B cell (primary cell): ENCODE data around the gene TMEM250. TPM values are rescaled to one million over a fixed set of nuclear protein-coding genes. Genes with fewer than 3 reads are reported as not detected.
A peak's percentile ranks its signal among the peaks of the same experiment; 100 is the strongest.

Experiments
- ATAC-seq: fragments of 200-7000 bp; cut with Tn5 transposase; one replicate; pipeline ENCODE4 v1.10.0; 2021; ENCODE audit warnings: low read depth, mild to moderate bottlenecking, moderate number of reproducible peaks, moderate library complexity
- CTCF ChIA-PET: fragments of 350-600 bp; sonication (Branson Sonifier 250); formaldehyde crosslinking; loops from one replicate; lab custom pipeline; 2021; ENCODE audit warnings: antibody characterized with exemption, inconsistent platforms; lab: Charles Lee
- POLR2A ChIA-PET: fragments of 350-600 bp; sonication (Branson Sonifier 250); formaldehyde crosslinking; loops from one replicate; lab custom pipeline; 2021; ENCODE audit warnings: antibody characterized with exemption; lab: Charles Lee
- DNase-seq: peaks from one replicate; pipeline ENCODE4 v3.0.0; 2013
- H2AFZ ChIP-seq: 2 replicates; pipeline ENCODE4 v1.6.1; 2012; ENCODE audit warnings: mild to moderate bottlenecking, low read depth, low read length; ENCODE audit not compliant: insufficient read depth, poor library complexity, severe bottlenecking
- H3K27ac ChIP-seq, 2 donors: 1 replicate in 1 of 2; 2 replicates in 1 of 2; pipeline ENCODE4 v1.5.1; 2012 to 2013; ENCODE audit warnings: low read length in 2 of 2, mild to moderate bottlenecking in 2 of 2, moderate library complexity in 1 of 2
- H3K27me3 ChIP-seq, 4 experiments: fragments of 200-600 bp in 1 of 4; sonication (generic) in 1 of 4; replicated peaks in 1 of 4; 1 replicate in 2 of 4; 2 replicates in 2 of 4; pipeline versions ENCODE4 v1.6.1 to v1.7.0; 2013 to 2016; ENCODE audit warnings: low read length in 3 of 4, mild to moderate bottlenecking in 2 of 4, mixed read lengths in 1 of 4, moderate library complexity in 1 of 4; ENCODE audit not compliant: insufficient read depth in 4 of 4, control insufficient read depth in 3 of 4; ENCODE audit errors: control extremely low read depth in 1 of 4
- H3K36me3 ChIP-seq, 2 experiments: replicated peaks in 1 of 2; 1 replicate in 1 of 2; 2 replicates in 1 of 2; pipeline versions ENCODE4 v1.6.1 to v1.7.1; 2013; ENCODE audit warnings: low read length in 1 of 2; ENCODE audit not compliant: insufficient read depth in 2 of 2, control insufficient read depth in 1 of 2; ENCODE audit errors: control extremely low read depth in 1 of 2, extremely low read depth in 1 of 2
- H3K4me1 ChIP-seq, 2 donors: fragments of 200-600 bp in 1 of 2; sonication (generic) in 1 of 2; 1 replicate in 1 of 2; 2 replicates in 1 of 2; pipeline versions ENCODE4 v1.5.1 to v1.6.1; 2013 to 2017; ENCODE audit warnings: low read length in 2 of 2; ENCODE audit not compliant: control insufficient read depth in 2 of 2, insufficient read depth in 2 of 2
- H3K4me2 ChIP-seq: replicated peaks from 2 replicates; pipeline ENCODE3; 2012; ENCODE audit warnings: mild to moderate bottlenecking, low read depth, low read length; ENCODE audit not compliant: poor library complexity, severe bottlenecking
- H3K4me3 ChIP-seq, 5 experiments: fragments of 200-600 bp in 1 of 5; sonication (generic) in 1 of 5; 1 replicate in 3 of 5; 2 replicates in 2 of 5; pipeline versions ENCODE4 v1.5.1 to v1.7.0; 2011 to 2016; ENCODE audit warnings: low read length in 4 of 5, mild to moderate bottlenecking in 4 of 5, low read depth in 2 of 5, control low read depth in 1 of 5, moderate library complexity in 1 of 5; ENCODE audit not compliant: insufficient read depth in 1 of 5; ENCODE audit errors: control extremely low read depth in 1 of 5, extremely low read depth in 1 of 5
- H3K79me2 ChIP-seq: fragments of 200-600 bp; sonication (generic); one replicate; pipeline ENCODE4 v1.6.0; 2016; ENCODE audit warnings: low read length; ENCODE audit not compliant: control insufficient read depth, insufficient read depth
- H3K9ac ChIP-seq: fragments of 200-600 bp; sonication (generic); 2 replicates; pipeline ENCODE4 v1.6.1; 2017; ENCODE audit warnings: mild to moderate bottlenecking, low read length, moderate library complexity
- H3K9me3 ChIP-seq, 3 donors: one replicate each; pipeline versions ENCODE4 v1.6.1 to v1.7.1; 2013; ENCODE audit warnings: low read length in 2 of 3; ENCODE audit not compliant: control insufficient read depth in 2 of 3, insufficient read depth in 1 of 3; ENCODE audit errors: control extremely low read depth in 1 of 3
- H4K20me1 ChIP-seq: 2 replicates; pipeline ENCODE4 v1.6.0; 2012; ENCODE audit warnings: mild to moderate bottlenecking, low read length; ENCODE audit not compliant: insufficient read depth, control insufficient read depth, poor library complexity, severe bottlenecking
- H3K27ac Mint-ChIP-seq: one replicate; pipeline ENCODE4 v1.8.0; 2021; ENCODE audit warnings: mixed read lengths
- H3K27me3 Mint-ChIP-seq: one replicate; pipeline ENCODE4 v1.8.0; 2021; ENCODE audit warnings: mixed read lengths
- H3K4me1 Mint-ChIP-seq: one replicate; pipeline ENCODE4 v1.8.0; 2021; ENCODE audit warnings: mixed read lengths
- H3K4me3 Mint-ChIP-seq: one replicate; pipeline ENCODE4 v1.8.0; 2021; ENCODE audit warnings: mixed read lengths
- H3K9me3 Mint-ChIP-seq: one replicate; pipeline ENCODE4 v1.8.0; 2022; ENCODE audit warnings: mixed read lengths; ENCODE audit not compliant: insufficient read depth
- EZH2 ChIP-seq: IDR thresholded peaks from 2 replicates; pipeline ENCODE4 v1.6.1; 2012; ENCODE audit warnings: borderline replicate concordance, low read depth, mild to moderate bottlenecking, moderate library complexity, low read length; ENCODE audit not compliant: insufficient read depth, poor library complexity, severe bottlenecking
- WGBS: methylation state at CpG from one replicate; pipeline ENCODE4 v1.1.5; 2013; ENCODE audit warnings: missing lambda C conversion rate; ENCODE audit not compliant: insufficient coverage; 5-methylcytosine and 5-hydroxymethylcytosine counted together
- intact Hi-C: fragments of 100-400 bp; cut with micrococcal nuclease; formaldehyde crosslinking; loops from one replicate; pipeline ENCODE4 v1.10.0; 2022
- polyA plus RNA-seq: library from polyadenylated mRNA; depleted of rRNA; stranded (reverse); fragments of >200 nt; gene quantifications from 2 replicates; pipeline ENCODE4 v1.2.3, GENCODE V29; 2012
- total RNA-seq, 2 donors: library from RNA; stranded (reverse); fragments of 120-200 nt in 1 of 2; gene quantifications; 1 replicate in 1 of 2; 2 replicates in 1 of 2; pipeline versions ENCODE4 v1.2.3 to v1.2.4, GENCODE V29; 2013 to 2022
- TF ChIP-seq, protein P1 (sequence below): fragments of 200-600 bp; IDR thresholded peaks from one replicate; pipeline ENCODE4 v1.8.0; 2022; ENCODE audit warnings: antibody characterized with exemption, mild to moderate bottlenecking

The TMEM250 gene
- total and polyA plus RNA-seq, 2 donors (not counting 1 experiment from before 2014, with no cell fraction given), result 11.1 to 29.6 TPM

DNA sequence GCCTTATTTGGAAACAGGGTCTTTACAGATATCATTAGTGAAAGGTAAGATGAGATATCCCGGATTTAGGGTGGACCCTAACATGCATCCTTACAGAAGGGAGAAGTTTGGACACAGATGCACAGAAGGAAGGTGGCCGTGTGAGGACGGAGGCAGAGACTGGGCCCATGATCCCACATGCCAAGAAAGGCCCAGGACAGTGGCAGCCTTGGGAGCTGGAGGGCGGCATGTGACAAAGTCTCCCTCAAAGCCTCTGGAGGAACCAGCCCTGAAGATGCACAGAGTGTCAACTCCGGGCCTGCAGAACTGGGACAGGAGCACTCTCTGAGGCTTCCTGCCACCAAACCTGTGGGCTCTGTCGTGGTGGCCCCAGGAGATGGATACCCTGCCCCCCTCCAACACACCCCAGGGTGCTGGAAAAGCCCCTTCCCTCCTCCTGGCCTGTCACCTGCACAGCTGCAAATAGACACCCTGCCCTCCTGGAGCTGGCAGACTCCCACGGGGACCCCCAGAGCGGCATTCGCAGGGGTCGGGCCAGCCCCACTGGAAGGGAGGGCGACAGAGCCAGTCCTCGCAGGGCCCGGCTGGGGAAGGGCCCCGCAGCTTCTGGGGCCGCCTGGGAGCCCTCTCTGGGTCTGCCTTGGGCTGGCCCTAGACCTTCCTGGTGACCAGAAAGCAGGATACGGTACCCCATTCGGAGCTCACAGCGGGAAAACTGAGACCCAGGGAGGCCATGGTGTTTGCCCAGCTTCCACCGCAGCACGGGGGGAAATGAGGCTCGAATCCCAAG lies 31.5 kb downstream of the TMEM250 start:
- no peak overlapping the region for H2AFZ ChIP-seq
- Mint-ChIP-seq H3K9me3 (no peaks in the 10 kb centered on the region), H3K4me1 (peaks cover 3% of the 10 kb centered on the region), H3K27ac (no peak overlapping the region), H3K4me3 (no peak overlapping the region), H3K27me3 (peaks cover 22% of the 10 kb centered on the region)
- ATAC-seq (no peak), DNase-seq (peak; percentile 1)
- H3K4me2 ChIP-seq, result no peak overlapping the region
- intact Hi-C loops, result no loop called here
- WGBS, result 70% methylated on average over 21 of the region's 21 CpGs
- no peak overlapping the region for H3K4me3 ChIP-seq
- CTCF ChIA-PET, result interaction anchor here (1.4 kb wide), 1 partner anchor 35 kb away, joined by 5 read pairs; no protein-coding TSS in a partner anchor
- peaks cover 0 to 4% of the 10 kb centered on the region in 2 donors for H3K4me1 ChIP-seq
- H3K9ac ChIP-seq, result no peak overlapping the region
- no peaks in the 10 kb centered on the region for H3K9me3 ChIP-seq
- H4K20me1 ChIP-seq, result no peaks in the 10 kb centered on the region
- no peak overlapping the region for H3K27ac ChIP-seq
- no peaks in the 10 kb centered on the region for H3K79me2 ChIP-seq
- no peaks in the 10 kb centered on the region for H3K36me3 ChIP-seq
- TF ChIP-seq EZH2, result no peak
- TF ChIP-seq, protein P1, sequence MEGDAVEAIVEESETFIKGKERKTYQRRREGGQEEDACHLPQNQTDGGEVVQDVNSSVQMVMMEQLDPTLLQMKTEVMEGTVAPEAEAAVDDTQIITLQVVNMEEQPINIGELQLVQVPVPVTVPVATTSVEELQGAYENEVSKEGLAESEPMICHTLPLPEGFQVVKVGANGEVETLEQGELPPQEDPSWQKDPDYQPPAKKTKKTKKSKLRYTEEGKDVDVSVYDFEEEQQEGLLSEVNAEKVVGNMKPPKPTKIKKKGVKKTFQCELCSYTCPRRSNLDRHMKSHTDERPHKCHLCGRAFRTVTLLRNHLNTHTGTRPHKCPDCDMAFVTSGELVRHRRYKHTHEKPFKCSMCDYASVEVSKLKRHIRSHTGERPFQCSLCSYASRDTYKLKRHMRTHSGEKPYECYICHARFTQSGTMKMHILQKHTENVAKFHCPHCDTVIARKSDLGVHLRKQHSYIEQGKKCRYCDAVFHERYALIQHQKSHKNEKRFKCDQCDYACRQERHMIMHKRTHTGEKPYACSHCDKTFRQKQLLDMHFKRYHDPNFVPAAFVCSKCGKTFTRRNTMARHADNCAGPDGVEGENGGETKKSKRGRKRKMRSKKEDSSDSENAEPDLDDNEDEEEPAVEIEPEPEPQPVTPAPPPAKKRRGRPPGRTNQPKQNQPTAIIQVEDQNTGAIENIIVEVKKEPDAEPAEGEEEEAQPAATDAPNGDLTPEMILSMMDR, result no peak
- peaks cover 0 to 37% (median 6%) of the 10 kb centered on the region in 4 experiments for H3K27me3 ChIP-seq
- POLR2A ChIA-PET, result no interaction called here
